ENCODE measurements around the gene CCDC102A. TPM values are rescaled to one million over a fixed set of nuclear protein-coding genes. Genes with fewer than 3 reads are reported as not detected.

Gene CCDC102A
- polyA plus RNA-seq, 1 experiment, result 7.1 TPM

DNA sequence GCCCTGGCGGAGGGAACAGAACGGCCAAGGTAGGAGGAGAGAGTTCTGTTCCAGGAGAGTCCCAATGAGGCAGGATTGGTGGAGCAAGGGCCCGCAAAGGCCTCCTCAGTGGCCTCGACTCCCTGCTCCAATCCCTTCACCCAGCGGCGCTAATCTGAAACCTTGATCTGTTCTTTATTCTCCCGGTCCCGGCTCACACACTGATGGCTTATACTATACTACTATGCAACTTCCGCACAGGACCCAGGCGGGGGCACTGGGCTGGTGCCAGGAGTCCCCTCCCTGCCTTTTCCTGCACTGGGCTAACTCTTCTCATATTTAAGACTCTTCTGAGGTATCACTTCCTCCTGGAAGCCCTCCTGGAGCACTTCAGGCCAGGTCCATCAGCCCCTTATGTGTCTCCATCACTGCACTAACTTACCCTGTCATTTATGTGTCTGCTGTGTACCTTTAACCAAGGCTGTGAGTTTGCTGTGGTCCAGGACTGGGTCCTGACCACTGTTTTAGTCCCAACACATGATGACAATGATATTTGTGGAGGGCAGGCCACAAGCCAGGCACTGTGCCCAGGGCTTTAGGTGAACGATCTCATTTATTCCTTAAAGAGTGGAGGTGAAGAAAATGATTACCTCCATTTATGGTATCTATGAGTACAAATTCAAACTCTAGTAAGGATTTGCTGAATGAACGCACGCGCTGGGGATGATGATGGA is 6.8 kb downstream of the CCDC102A start:
- DNase-seq (ENCODE audit: low read depth, low spot score), result no peak
- H3K4me3 ChIP-seq (ENCODE audit: low read depth, low read length), result no peak overlapping the region
- ChIA-PET POLR2A (no interaction called here), CTCF (interaction anchor here (1.0 kb wide), 1 partner anchor 10 kb away, joined by 4 read pairs; no protein-coding TSS in a partner anchor)
- TF ChIP-seq, protein P1, sequence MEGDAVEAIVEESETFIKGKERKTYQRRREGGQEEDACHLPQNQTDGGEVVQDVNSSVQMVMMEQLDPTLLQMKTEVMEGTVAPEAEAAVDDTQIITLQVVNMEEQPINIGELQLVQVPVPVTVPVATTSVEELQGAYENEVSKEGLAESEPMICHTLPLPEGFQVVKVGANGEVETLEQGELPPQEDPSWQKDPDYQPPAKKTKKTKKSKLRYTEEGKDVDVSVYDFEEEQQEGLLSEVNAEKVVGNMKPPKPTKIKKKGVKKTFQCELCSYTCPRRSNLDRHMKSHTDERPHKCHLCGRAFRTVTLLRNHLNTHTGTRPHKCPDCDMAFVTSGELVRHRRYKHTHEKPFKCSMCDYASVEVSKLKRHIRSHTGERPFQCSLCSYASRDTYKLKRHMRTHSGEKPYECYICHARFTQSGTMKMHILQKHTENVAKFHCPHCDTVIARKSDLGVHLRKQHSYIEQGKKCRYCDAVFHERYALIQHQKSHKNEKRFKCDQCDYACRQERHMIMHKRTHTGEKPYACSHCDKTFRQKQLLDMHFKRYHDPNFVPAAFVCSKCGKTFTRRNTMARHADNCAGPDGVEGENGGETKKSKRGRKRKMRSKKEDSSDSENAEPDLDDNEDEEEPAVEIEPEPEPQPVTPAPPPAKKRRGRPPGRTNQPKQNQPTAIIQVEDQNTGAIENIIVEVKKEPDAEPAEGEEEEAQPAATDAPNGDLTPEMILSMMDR (IDR thresholded peaks at IDR 0.05; ENCODE audit: low read depth, low read length), result no peak
- no peaks in the 10 kb centered on the region for H3K27me3 ChIP-seq (ENCODE audit: control insufficient read depth, insufficient read depth, low read length)
- no peaks in the 10 kb centered on the region for H3K9me3 ChIP-seq (ENCODE audit: control insufficient read depth, insufficient read depth, low read length)
- H3K27ac ChIP-seq (ENCODE audit: low read depth, low read length), result no peak overlapping the region

DNA sequence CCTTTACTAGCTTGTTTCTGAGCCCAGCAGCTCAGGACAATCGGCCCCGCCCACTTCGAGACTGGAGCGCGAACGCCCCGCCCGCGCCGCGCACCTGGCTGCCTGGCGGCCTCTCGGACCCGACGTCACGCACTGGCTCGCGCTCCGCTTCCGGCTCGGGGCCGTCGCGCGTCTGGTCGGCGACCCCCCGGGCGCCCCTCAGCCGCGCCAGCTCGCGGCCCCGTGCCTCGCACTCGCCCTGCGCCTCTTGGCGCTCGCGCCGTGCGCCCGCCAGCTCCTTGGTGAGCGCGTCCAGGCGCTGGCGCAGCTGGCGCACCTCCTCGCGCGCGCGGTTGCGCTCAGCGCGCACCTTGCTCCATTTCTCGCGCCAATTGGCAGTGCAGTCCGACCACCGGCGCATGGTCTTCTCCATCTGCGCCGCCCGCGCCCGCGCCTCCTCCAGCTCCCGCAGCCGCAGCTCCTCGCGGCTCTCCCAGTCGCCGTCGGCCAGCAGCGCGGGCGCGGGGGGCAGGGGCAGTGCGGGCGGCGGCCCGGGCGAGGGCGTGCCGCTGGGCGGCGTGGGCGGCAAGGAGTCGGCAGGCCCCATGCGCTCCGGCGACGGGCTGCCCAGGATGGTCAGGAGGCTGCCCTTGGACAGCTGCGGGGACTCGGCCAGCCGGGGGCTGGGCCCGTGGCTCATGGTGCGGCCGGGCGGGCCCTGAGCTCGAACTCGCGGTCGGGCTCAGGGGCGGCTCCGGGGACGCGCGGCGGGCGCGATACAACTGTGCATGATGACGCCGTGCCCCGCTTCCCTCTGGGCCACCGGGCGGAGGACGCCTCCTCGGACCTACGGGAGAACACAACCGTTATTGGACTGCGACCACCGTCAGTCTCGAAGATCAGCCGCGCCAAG is 7.6 kb downstream of the CCDC102A start:
- CTCF ChIA-PET, result interaction anchor here (1.8 kb wide), 1 partner anchor 66 kb away, joined by 5 read pairs; the partner anchor contains the start of gene POLR2C
- H3K4me3 ChIP-seq (ENCODE audit: low read depth, low read length), result no peak overlapping the region
- POLR2A ChIA-PET, result no interaction called here
- TF ChIP-seq, protein P1 (IDR thresholded peaks at IDR 0.05; ENCODE audit: low read depth, low read length), result no peak
- H3K9me3 ChIP-seq (ENCODE audit: control insufficient read depth, insufficient read depth, low read length), result no peaks in the 10 kb centered on the region
- no peak for DNase-seq (ENCODE audit: low read depth, low spot score)
- no peaks in the 10 kb centered on the region for H3K27me3 ChIP-seq (ENCODE audit: control insufficient read depth, insufficient read depth, low read length)
- no peak overlapping the region for H3K27ac ChIP-seq (ENCODE audit: low read depth, low read length)

DNA sequence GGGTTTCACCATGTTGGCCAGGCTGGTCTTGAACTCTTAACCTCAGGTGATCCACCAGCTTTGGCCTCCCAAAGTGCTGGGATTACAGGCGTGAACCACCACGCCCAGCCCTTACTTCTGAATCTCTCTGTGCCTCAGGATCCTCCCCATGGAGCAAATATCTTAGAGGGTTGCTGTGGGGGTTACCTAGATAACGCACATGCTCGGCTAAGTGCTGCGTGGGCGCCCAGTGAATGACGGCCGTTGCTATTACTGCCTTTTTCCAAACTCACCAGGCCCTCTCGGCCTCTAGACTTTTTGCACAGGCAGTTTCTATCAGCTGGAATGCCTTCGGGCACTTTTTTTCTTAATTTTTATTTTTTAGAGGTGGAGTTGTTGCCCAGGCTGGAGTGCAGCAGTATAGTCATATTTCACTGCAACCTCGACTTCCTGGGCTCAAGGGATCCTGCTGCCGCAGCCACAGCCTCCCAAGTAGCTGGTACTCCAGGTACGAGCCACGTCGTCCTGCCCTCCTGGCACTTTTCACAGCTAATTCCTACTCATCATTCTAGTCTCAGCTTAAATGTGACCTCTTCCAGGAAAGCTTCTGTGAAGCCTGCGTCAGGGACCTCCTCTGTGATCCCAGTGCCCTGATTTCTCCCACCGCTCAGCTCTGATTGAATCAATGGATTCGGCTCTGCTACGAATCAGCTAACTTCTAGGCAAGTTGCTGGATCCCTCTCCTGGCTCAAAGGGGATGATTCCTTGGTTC is 8.6 kb downstream of the CCDC102A start:
- ChIA-PET CTCF (interaction anchor here (1.8 kb wide), 1 partner anchor 65 kb away, joined by 5 read pairs; the partner anchor contains the start of gene POLR2C), POLR2A (no interaction called here)
- Histone ChIP-seq H3K9me3 (ENCODE audit: control insufficient read depth, insufficient read depth, low read length) (no peaks in the 10 kb centered on the region), H3K27me3 (ENCODE audit: control insufficient read depth, insufficient read depth, low read length) (no peaks in the 10 kb centered on the region), H3K4me3 (ENCODE audit: low read depth, low read length) (no peak overlapping the region), H3K27ac (ENCODE audit: low read depth, low read length) (no peak overlapping the region)
- TF ChIP-seq, protein P1 (IDR thresholded peaks at IDR 0.05; ENCODE audit: low read depth, low read length), result no peak
- no peak for DNase-seq (ENCODE audit: low read depth, low spot score)

DNA sequence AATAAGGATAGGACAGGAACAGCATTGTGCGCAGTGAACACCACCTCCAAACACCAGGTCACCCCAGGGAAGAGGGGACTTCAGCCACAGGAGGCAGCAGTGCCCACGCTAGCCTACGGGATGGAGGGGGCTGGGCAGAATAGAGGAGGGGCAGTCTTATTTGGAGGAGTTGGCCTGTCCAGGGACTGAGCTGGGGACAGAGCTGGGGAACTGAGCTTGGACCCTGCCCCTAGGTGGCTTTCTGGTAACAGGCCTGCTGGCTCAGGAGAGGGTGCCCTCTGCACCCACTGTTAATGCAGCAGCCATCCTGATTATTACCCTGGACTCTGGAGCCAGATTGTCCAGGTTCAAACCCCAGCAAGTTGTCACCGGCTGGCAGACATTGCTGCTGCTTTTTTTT is 9.3 kb downstream of the CCDC102A start:
- Histone ChIP-seq H3K9me3 (ENCODE audit: control insufficient read depth, insufficient read depth, low read length) (no peaks in the 10 kb centered on the region), H3K27me3 (ENCODE audit: control insufficient read depth, insufficient read depth, low read length) (no peaks in the 10 kb centered on the region), H3K27ac (ENCODE audit: low read depth, low read length) (no peak overlapping the region), H3K4me3 (ENCODE audit: low read depth, low read length) (no peak overlapping the region)
- CTCF ChIA-PET, result interaction anchor here (1.8 kb wide), 1 partner anchor 65 kb away, joined by 5 read pairs; the partner anchor contains the start of gene POLR2C
- no peak for DNase-seq (ENCODE audit: low read depth, low spot score)
- POLR2A ChIA-PET, result no interaction called here
- TF ChIP-seq, protein P1 (IDR thresholded peaks at IDR 0.05; ENCODE audit: low read depth, low read length), result no peak
